Neural progenitor cell (in vitro differentiated cells): ENCODE data around the gene DDRGK1. TPM values are rescaled to one million over a fixed set of nuclear protein-coding genes. Genes with fewer than 3 reads are reported as not detected.

Source experiments
- DNase-seq: peaks from one replicate; pipeline ENCODE4 v3.0.0-alpha.2; 2016; ENCODE audit warnings: low spot score
- H2AFZ ChIP-seq: fragments of 200-600 bp; sonication (generic); replicated peaks from 2 replicates; pipeline ENCODE4 v1.6.1; 2016; ENCODE audit warnings: antibody characterized with exemption
- H3F3A ChIP-seq: fragments of 200-600 bp; sonication (generic); 2 replicates; pipeline ENCODE4 v1.6.1; 2016; ENCODE audit warnings: antibody characterized with exemption, low read depth
- H3K27ac ChIP-seq: fragments of 200-600 bp; sonication (generic); 2 replicates; pipeline ENCODE4 v1.5.1; 2016; ENCODE audit warnings: mild to moderate bottlenecking
- H3K27me3 ChIP-seq: fragments of 200-600 bp; sonication (generic); 2 replicates; pipeline ENCODE4 v1.6.1; 2016; ENCODE audit warnings: mild to moderate bottlenecking, moderate library complexity
- H3K36me3 ChIP-seq: fragments of 200-600 bp; sonication (generic); 2 replicates; pipeline ENCODE4 v1.5.1; 2016
- H3K4me1 ChIP-seq: fragments of 200-600 bp; sonication (generic); 2 replicates; pipeline ENCODE4 v1.6.1; 2016; ENCODE audit warnings: mixed run types
- H3K4me2 ChIP-seq: fragments of 200-600 bp; sonication (generic); 2 replicates; pipeline ENCODE4 v1.6.1; 2016
- H3K4me3 ChIP-seq: fragments of 200-600 bp; sonication (generic); 2 replicates; pipeline ENCODE4 v1.5.1; 2016
- H3K79me2 ChIP-seq: fragments of 200-600 bp; sonication (generic); 2 replicates; pipeline ENCODE4 v1.6.1; 2016; ENCODE audit warnings: low read depth
- H3K9ac ChIP-seq: fragments of 200-600 bp; sonication (generic); 2 replicates; pipeline ENCODE4 v1.6.1; 2016
- H3K9me3 ChIP-seq: fragments of 200-600 bp; sonication (generic); 2 replicates; pipeline ENCODE4 v1.5.1; 2016; ENCODE audit warnings: low read depth
- H4K20me1 ChIP-seq: fragments of 200-600 bp; sonication (generic); 2 replicates; pipeline ENCODE4 v1.6.1; 2016; ENCODE audit warnings: low read depth
- H3K27ac Mint-ChIP-seq: 3 replicates; pipeline ENCODE4 v1.8.0; 2021; ENCODE audit warnings: mixed read lengths
- H3K27me3 Mint-ChIP-seq: 2 replicates; pipeline ENCODE4 v1.8.0; 2022; ENCODE audit warnings: low read depth, mild to moderate bottlenecking, inconsistent platforms, moderate library complexity, mixed read lengths; ENCODE audit not compliant: insufficient read depth
- H3K36me3 Mint-ChIP-seq: 3 replicates; pipeline ENCODE4 v1.8.0; 2021; ENCODE audit warnings: mixed read lengths
- H3K4me1 Mint-ChIP-seq: 3 replicates; pipeline ENCODE4 v1.8.0; 2021; ENCODE audit warnings: mixed read lengths
- H3K4me3 Mint-ChIP-seq: 3 replicates; pipeline ENCODE4 v1.8.0; 2021; ENCODE audit warnings: mild to moderate bottlenecking, moderate library complexity, mixed read lengths
- H3K9me3 Mint-ChIP-seq: 3 replicates; pipeline ENCODE4 v1.8.0; 2020; ENCODE audit warnings: mixed read lengths
- EZH2 ChIP-seq: fragments of 200-600 bp; sonication (generic); IDR thresholded peaks from 2 replicates; pipeline ENCODE4 v1.6.1; 2017; ENCODE audit warnings: antibody characterized with exemption, mild to moderate bottlenecking, moderate library complexity
- EZH2phosphoT487 ChIP-seq: fragments of 200-600 bp; sonication (generic); IDR thresholded peaks from 2 replicates; pipeline ENCODE4 v1.6.1; 2017; ENCODE audit warnings: antibody characterized with exemption
- total RNA-seq: library from RNA; depleted of rRNA; stranded (reverse); fragments of >200 nt; gene quantifications from 2 replicates; pipeline ENCODE4 v1.2.3, GENCODE V29; 2015; ENCODE audit warnings: low replicate concordance
- TF ChIP-seq, protein P1 (sequence below): fragments of 200-600 bp; sonication (generic); IDR thresholded peaks from 2 replicates; pipeline ENCODE4 v1.5.1; 2017; ENCODE audit warnings: antibody characterized with exemption, mild to moderate bottlenecking

Gene DDRGK1
- total RNA-seq, 1 donor from 2014 or later, result 27.9 TPM

DNA sequence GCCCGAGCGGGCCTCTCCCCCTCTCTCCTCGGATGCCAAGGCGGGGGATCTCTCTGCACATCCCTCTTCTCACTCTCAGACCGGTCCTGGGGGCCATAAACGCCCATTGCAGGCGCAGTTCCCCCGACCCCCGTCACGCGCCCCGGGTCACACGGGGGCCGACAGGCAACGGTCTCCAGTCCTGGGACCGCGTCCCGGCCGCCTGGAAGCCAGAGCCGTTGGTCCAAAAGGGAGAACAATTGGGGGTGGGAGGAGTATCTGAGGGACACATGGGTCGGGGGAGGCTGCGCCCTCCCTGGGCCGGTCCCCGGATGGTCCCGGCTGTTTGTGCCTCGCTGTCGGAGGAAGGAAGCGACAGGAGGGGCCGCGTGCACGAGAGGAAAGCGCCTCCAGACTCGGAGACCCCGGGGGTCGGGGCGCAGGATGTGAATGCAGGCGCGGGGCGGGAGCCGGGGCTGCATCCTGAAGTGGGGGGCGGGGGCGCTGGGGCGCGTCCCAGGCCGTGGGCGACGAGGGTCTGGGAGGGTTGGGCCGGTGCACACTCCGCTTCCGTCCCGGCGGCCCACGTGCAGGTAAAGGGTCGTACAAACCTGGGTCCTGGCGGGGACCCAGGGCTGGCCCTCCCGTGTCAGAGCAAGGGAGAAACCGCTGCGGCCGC lies 33.6 kb upstream of the DDRGK1 start:
- Histone ChIP-seq H3K27me3 (peaks cover 71% of the 10 kb centered on the region), H3K27ac (no peak overlapping the region), H2AFZ (peak overlapping the region; percentile 99), H4K20me1 (no peaks in the 10 kb centered on the region), H3K79me2 (no peaks in the 10 kb centered on the region), H3F3A (peaks cover 20% of the 10 kb centered on the region), H3K4me1 (peaks cover 7% of the 10 kb centered on the region), H3K4me3 (peak overlapping the region; percentile 73), H3K9ac (no peak overlapping the region), H3K36me3 (no peaks in the 10 kb centered on the region), H3K4me2 (peak overlapping the region; percentile 92), H3K9me3 (no peaks in the 10 kb centered on the region)
- H3K27me3 Mint-ChIP-seq, result peaks cover 64% of the 10 kb centered on the region
- H3K4me1 Mint-ChIP-seq, result peaks cover 13% of the 10 kb centered on the region
- H3K4me3 Mint-ChIP-seq, result peak overlapping the region; percentile 68
- peak; percentile 82 for TF ChIP-seq EZH2phosphoT487
- TF ChIP-seq EZH2, result peak; percentile 90
- TF ChIP-seq, protein P1, sequence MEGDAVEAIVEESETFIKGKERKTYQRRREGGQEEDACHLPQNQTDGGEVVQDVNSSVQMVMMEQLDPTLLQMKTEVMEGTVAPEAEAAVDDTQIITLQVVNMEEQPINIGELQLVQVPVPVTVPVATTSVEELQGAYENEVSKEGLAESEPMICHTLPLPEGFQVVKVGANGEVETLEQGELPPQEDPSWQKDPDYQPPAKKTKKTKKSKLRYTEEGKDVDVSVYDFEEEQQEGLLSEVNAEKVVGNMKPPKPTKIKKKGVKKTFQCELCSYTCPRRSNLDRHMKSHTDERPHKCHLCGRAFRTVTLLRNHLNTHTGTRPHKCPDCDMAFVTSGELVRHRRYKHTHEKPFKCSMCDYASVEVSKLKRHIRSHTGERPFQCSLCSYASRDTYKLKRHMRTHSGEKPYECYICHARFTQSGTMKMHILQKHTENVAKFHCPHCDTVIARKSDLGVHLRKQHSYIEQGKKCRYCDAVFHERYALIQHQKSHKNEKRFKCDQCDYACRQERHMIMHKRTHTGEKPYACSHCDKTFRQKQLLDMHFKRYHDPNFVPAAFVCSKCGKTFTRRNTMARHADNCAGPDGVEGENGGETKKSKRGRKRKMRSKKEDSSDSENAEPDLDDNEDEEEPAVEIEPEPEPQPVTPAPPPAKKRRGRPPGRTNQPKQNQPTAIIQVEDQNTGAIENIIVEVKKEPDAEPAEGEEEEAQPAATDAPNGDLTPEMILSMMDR, result peak; percentile 18
- DNase-seq, result peak; percentile 63
- no peak overlapping the region for H3K27ac Mint-ChIP-seq
- no peaks in the 10 kb centered on the region for H3K36me3 Mint-ChIP-seq
- peaks cover 4% of the 10 kb centered on the region for H3K9me3 Mint-ChIP-seq

DNA sequence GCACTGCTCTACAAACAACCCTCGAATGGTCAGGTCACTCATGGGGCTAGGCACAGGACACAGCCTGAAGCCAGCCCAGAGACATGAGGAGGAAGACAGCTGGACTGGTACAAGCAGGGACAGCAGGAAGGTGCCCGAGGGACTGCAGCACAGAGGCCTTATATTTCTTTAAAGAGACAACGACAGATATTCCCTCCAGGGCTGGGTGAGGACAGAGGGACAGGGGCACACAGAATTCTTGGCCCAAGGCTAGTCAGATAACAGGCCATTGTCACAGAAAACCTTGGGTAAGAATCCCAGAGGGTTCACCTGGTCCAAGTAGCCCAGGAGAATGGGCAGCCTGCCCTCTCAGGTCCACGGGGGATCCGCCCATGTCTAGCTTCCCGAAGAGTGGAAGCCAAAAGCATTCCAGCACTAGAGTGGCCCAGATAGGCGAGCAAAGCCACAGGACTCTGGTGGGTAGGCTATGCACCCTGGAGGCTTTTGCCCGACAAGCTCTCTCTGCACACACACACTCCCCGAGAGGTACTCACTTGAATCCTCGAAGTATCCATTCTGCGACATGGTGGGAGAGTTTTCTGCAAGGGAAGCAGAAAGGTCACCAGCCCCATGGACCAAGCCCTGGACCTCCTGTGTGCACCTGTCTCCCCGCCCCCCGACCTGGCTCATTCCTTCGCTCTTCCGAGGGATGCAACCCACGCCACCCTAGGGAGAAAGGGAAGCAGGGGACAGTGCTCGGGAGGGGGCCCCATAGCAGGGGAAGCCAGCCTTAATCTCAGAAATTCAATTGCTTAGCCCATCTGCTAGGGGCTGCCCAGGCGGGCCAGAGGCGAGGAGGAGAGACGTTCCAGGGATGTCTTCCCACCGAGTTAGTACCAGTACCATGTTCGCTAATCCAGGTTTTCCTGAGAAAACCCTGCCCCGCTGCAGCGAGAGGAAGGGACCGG lies 32.8 kb upstream of the DDRGK1 start:
- peak overlapping the region; percentile 73 for H3K4me3 ChIP-seq
- peaks cover 13% of the 10 kb centered on the region for H3K4me1 Mint-ChIP-seq
- peaks cover 20% of the 10 kb centered on the region for H3F3A ChIP-seq
- peaks cover 4% of the 10 kb centered on the region for H3K9me3 Mint-ChIP-seq
- peak overlapping the region; percentile 92 for H3K4me2 ChIP-seq
- no peak overlapping the region for H3K27ac ChIP-seq
- peaks cover 68% of the 10 kb centered on the region for H3K27me3 ChIP-seq
- H3K4me3 Mint-ChIP-seq, result peak overlapping the region; percentile 68
- H3K27ac Mint-ChIP-seq, result no peak overlapping the region
- peaks cover 63% of the 10 kb centered on the region for H3K27me3 Mint-ChIP-seq
- no peaks in the 10 kb centered on the region for H3K36me3 Mint-ChIP-seq
- no peak overlapping the region for H3K9ac ChIP-seq
- no peaks in the 10 kb centered on the region for H3K36me3 ChIP-seq
- no peaks in the 10 kb centered on the region for H3K9me3 ChIP-seq
- H3K4me1 ChIP-seq, result peaks cover 7% of the 10 kb centered on the region
- no peaks in the 10 kb centered on the region for H4K20me1 ChIP-seq
- no peak for DNase-seq
- TF ChIP-seq EZH2, result no peak
- TF ChIP-seq EZH2phosphoT487, result no peak
- TF ChIP-seq, protein P1, result no peak
- no peaks in the 10 kb centered on the region for H3K79me2 ChIP-seq
- H2AFZ ChIP-seq, result peak overlapping the region; percentile 99

DNA sequence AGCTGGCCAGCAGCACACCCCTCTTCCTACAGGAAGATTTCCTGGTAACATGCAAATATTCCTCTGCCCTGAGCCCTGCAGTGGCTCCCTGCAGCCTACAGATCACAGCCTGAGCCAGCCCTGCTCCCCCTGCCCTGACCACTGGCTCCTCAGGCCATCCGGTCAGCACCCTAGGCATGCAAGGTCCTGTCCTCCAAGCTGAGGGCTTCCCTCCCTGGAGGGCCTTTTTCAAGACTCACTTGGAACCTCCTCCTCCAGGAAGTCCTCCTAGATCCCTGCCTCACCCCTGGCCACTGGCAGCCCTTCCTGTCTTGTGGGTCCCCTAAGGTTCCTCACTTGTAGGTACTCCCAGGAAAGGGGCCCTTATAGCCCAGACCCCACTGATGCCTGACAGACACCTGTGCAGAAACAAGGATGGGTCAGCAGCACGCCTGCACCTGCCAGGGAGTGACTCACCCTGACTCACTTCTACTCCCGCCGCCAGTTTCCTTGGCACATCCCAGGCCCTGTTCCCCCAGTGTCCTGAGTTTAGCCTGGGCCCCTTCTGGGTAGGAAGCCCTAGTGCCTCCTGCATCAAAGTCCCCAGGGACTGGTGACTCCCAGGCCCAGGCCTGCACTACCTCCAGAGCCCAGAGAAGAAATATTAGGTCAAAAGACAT lies 31.3 kb upstream of the DDRGK1 start:
- Mint-ChIP-seq H3K27ac (no peak overlapping the region), H3K4me3 (no peak overlapping the region), H3K4me1 (peaks cover 9% of the 10 kb centered on the region), H3K9me3 (peaks cover 4% of the 10 kb centered on the region), H3K27me3 (peaks cover 48% of the 10 kb centered on the region), H3K36me3 (no peaks in the 10 kb centered on the region)
- Histone ChIP-seq H4K20me1 (no peaks in the 10 kb centered on the region), H3K4me2 (no peak overlapping the region), H3K36me3 (no peaks in the 10 kb centered on the region), H2AFZ (no peak overlapping the region), H3K9me3 (no peaks in the 10 kb centered on the region), H3K27me3 (peaks cover 53% of the 10 kb centered on the region), H3K27ac (no peak overlapping the region), H3K9ac (no peak overlapping the region), H3K4me3 (no peak overlapping the region), H3K79me2 (no peaks in the 10 kb centered on the region), H3F3A (peaks cover 20% of the 10 kb centered on the region), H3K4me1 (peaks cover 7% of the 10 kb centered on the region)
- no peak for DNase-seq
- no peak for TF ChIP-seq EZH2phosphoT487
- TF ChIP-seq, protein P1, result no peak
- TF ChIP-seq EZH2, result no peak
